IMR-90 (cell line): ENCODE results near the gene SPTB. TPM values are rescaled to one million over a fixed set of nuclear protein-coding genes. Genes with fewer than 3 reads are reported as not detected.

Experiments
- ATAC-seq: fragments of 200-7000 bp; cut with Tn5 transposase; 2 replicates; pipeline ENCODE4 v1.9.1; 2020; ENCODE audit warnings: low read depth, mild to moderate bottlenecking, moderate library complexity
- BruUV-seq: library from RNA; stranded (reverse); fragments of 400-500 nt; replicated peaks from 2 replicates; lab custom pipeline; 2021; lab: Mats Ljungman, UMichigan
- CTCF ChIA-PET: fragments of 300-600 bp; formaldehyde crosslinking; extraction: SDS; loops from one replicate; lab custom pipeline; 2021; ENCODE audit warnings: antibody characterized with exemption; lab: Yijun Ruan, JAX
- POLR2A ChIA-PET: fragments of 300-600 bp; sonication (Branson Sonifier 250); formaldehyde crosslinking; loops from one replicate; lab custom pipeline; 2022; ENCODE audit warnings: antibody characterized with exemption; ENCODE audit not compliant: unreplicated experiment; lab: Charles Lee
- DNase-seq: peaks from one replicate; pipeline ENCODE4 v3.0.0; 2013
- H2AFZ ChIP-seq: replicated peaks from 2 replicates; pipeline ENCODE3; 2013; ENCODE audit warnings: low read length, mild to moderate bottlenecking; ENCODE audit not compliant: poor library complexity
- H2AK5ac ChIP-seq: 2 replicates; pipeline ENCODE4 v1.6.1; 2013; ENCODE audit warnings: low read depth, low read length, inconsistent platforms
- H2AK9ac ChIP-seq: replicated peaks from 2 replicates; pipeline ENCODE3; 2013; ENCODE audit warnings: mild to moderate bottlenecking, low read depth, low read length, moderate library complexity; ENCODE audit not compliant: poor library complexity
- H2BK120ac ChIP-seq: 2 replicates; pipeline ENCODE4 v1.6.1; 2013; ENCODE audit warnings: low read depth, low read length, inconsistent platforms
- H2BK15ac ChIP-seq: 3 replicates; pipeline ENCODE4 v1.6.1; 2013; ENCODE audit warnings: low read depth, low read length, inconsistent platforms
- H2BK20ac ChIP-seq: 2 replicates; pipeline ENCODE4 v1.6.1; 2013; ENCODE audit warnings: low read depth, mild to moderate bottlenecking, inconsistent platforms, low read length, moderate library complexity
- H2BK5ac ChIP-seq: 2 replicates; pipeline ENCODE4 v1.6.1; 2013; ENCODE audit warnings: mild to moderate bottlenecking, low read depth, low read length, inconsistent platforms; ENCODE audit not compliant: poor library complexity, severe bottlenecking
- H3K14ac ChIP-seq: replicated peaks from 2 replicates; pipeline ENCODE4 v1.6.1; 2013; ENCODE audit warnings: low read depth, low read length, inconsistent platforms
- H3K18ac ChIP-seq: 2 replicates; pipeline ENCODE4 v1.6.1; 2013; ENCODE audit warnings: low read depth, low read length, control low read depth
- H3K23ac ChIP-seq: 2 replicates; pipeline ENCODE4 v1.6.1; 2013; ENCODE audit warnings: low read depth, low read length, inconsistent platforms
- H3K27ac ChIP-seq: 2 replicates; pipeline ENCODE4 v1.5.1; 2013; ENCODE audit warnings: mild to moderate bottlenecking, control low read depth, low read length; ENCODE audit not compliant: insufficient read depth
- H3K27me3 ChIP-seq: 2 replicates; pipeline ENCODE4 v1.6.1; 2013; ENCODE audit warnings: low read length; ENCODE audit not compliant: control insufficient read depth, insufficient read depth
- H3K36me3 ChIP-seq: 2 replicates; pipeline ENCODE4 v1.6.1; 2013; ENCODE audit warnings: low read length, mixed read lengths; ENCODE audit not compliant: control insufficient read depth, insufficient read depth
- H3K4ac ChIP-seq: 2 replicates; pipeline ENCODE4 v1.6.1; 2013; ENCODE audit warnings: low read depth, low read length, inconsistent platforms
- H3K4me1 ChIP-seq: 2 replicates; pipeline ENCODE4 v1.6.1; 2013; ENCODE audit warnings: low read length, mixed read lengths; ENCODE audit not compliant: control insufficient read depth, insufficient read depth
- H3K4me2 ChIP-seq: 2 replicates; pipeline ENCODE4 v1.6.1; 2013; ENCODE audit warnings: low read depth, mild to moderate bottlenecking, control low read depth, low read length, moderate library complexity
- H3K4me3 ChIP-seq: 2 replicates; pipeline ENCODE4 v1.5.1; 2013; ENCODE audit warnings: low read depth, mild to moderate bottlenecking, control low read depth, low read length, moderate library complexity; ENCODE audit not compliant: insufficient read depth
- H3K56ac ChIP-seq: 2 replicates; pipeline ENCODE4 v1.6.1; 2013; ENCODE audit warnings: low read length, inconsistent platforms; ENCODE audit not compliant: insufficient read depth; ENCODE audit errors: extremely low read depth
- H3K79me1 ChIP-seq, 2 experiments: 2 replicates each; pipeline ENCODE4 v1.6.1; 2013; ENCODE audit warnings: low read length in 2 of 2, inconsistent platforms in 1 of 2, low read depth in 1 of 2
- H3K9ac ChIP-seq: 2 replicates; pipeline ENCODE4 v1.6.1; 2013; ENCODE audit warnings: low read depth, low read length, control low read depth
- H3K9me1 ChIP-seq: 2 replicates; pipeline ENCODE4 v1.6.1; 2013; ENCODE audit warnings: low read length, inconsistent platforms; ENCODE audit not compliant: insufficient read depth
- H3K9me3 ChIP-seq: 2 replicates; pipeline ENCODE4 v1.6.1; 2013; ENCODE audit warnings: low read length; ENCODE audit not compliant: control insufficient read depth, insufficient read depth
- H4K20me1 ChIP-seq: 2 replicates; pipeline ENCODE4 v1.6.1; 2013; ENCODE audit warnings: low read length, inconsistent platforms; ENCODE audit not compliant: insufficient read depth
- H4K5ac ChIP-seq: 2 replicates; pipeline ENCODE4 v1.6.1; 2013; ENCODE audit warnings: mild to moderate bottlenecking, low read depth, low read length, control low read depth
- H4K8ac ChIP-seq, 2 experiments: 2 replicates each; pipeline ENCODE4 v1.6.1; 2013; ENCODE audit warnings: low read depth in 2 of 2, low read length in 2 of 2, control low read depth in 1 of 2, inconsistent platforms in 1 of 2
- H4K91ac ChIP-seq: 2 replicates; pipeline ENCODE4 v1.6.1; 2013; ENCODE audit warnings: low read depth, low read length, inconsistent platforms; ENCODE audit not compliant: insufficient read depth
- BHLHE40 ChIP-seq: fragments of 150-350 bp; IDR thresholded peaks from 2 replicates; pipeline ENCODE4 v1.6.1; 2016; ENCODE audit warnings: mild to moderate bottlenecking, low read depth, low read length
- CEBPB ChIP-seq: IDR thresholded peaks from 2 replicates; pipeline ENCODE4 v1.6.1; 2012; ENCODE audit warnings: low read depth, low read length, improper control_type of control experiment
- CHD1 ChIP-seq: IDR thresholded peaks from 2 replicates; pipeline ENCODE4 v1.6.1; 2012; ENCODE audit warnings: low read depth, low read length, improper control_type of control experiment
- FOS ChIP-seq: fragments of 150-350 bp; IDR thresholded peaks from 2 replicates; pipeline ENCODE4 v1.6.1; 2016; ENCODE audit warnings: low read depth, low read length
- NFE2L2 ChIP-seq: fragments of 150-350 bp; IDR thresholded peaks from 2 replicates; pipeline ENCODE4 v1.6.1; 2016; ENCODE audit warnings: low read depth, mild to moderate bottlenecking, low read length
- RFX5 ChIP-seq: IDR thresholded peaks from 2 replicates; pipeline ENCODE4 v1.8.0; 2012; ENCODE audit warnings: low read depth, mild to moderate bottlenecking, low read length, moderate library complexity
- WGBS, 2 experiments: methylation state at CpG; one replicate each; pipeline versions ENCODE4 v1.1.5 to v1.1.7; 2013; ENCODE audit warnings: missing lambda C conversion rate in 2 of 2; ENCODE audit not compliant: insufficient read length in 1 of 2; ENCODE audit errors: extremely low coverage in 2 of 2; 5-methylcytosine and 5-hydroxymethylcytosine counted together
- dilution Hi-C: fragments of 300-500 bp; cut with HindIII; formaldehyde crosslinking; loops from one replicate; pipeline ENCODE4 v1.14.3; 2018; ENCODE audit warnings: low sequenced_read_pairs; ENCODE audit not compliant: unreplicated experiment
- in situ Hi-C: fragments of 300-500 bp; cut with MboI; formaldehyde crosslinking; loops from 3 replicates; pipeline ENCODE4 v1.14.3; 2019; ENCODE audit warnings: low sequenced_read_pairs, inconsistent platforms, mixed read lengths
- intact Hi-C: fragments of 100-400 bp; cut with micrococcal nuclease; formaldehyde crosslinking; loops from 2 replicates; pipeline ENCODE4 v1.10.0; 2022
- polyA plus RNA-seq, 3 experiments: library from polyadenylated mRNA; depleted of rRNA; stranded (reverse); fragments of >200 nt; gene quantifications; 2 replicates each; pipeline ENCODE4 v1.2.3, GENCODE V29; 2012; ENCODE audit warnings: low replicate concordance in 1 of 3
- total RNA-seq: library from RNA; depleted of rRNA; stranded (reverse); fragments of >200 nt; gene quantifications from 2 replicates; pipeline ENCODE4 v1.2.3, GENCODE V29; 2012

Gene SPTB
- total and polyA plus RNA-seq, 2 of the 4 experiments (the other 2 are of a cell fraction), result under 0.01 to 0.07 TPM

DNA sequence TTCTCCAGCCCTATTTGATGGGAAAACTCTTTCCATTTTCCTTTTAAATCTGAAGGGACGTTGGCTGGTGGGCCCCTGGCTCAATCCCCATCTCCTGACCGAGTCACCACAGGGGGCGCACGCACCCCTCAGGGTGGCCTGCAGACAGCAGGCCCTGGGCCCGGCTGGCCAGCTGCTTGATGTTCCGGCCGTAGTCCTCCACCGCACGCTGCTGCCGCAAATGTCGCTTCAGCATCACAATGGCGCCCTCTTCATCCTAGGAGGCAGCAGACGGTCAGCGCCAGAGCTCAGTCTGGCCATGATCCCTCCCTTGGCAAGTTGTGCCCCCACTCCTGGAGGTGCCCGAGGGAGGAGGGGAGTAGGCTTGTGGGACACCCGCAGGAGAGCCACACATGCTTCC, 105.4 kb downstream of the SPTB start:
- ChIA-PET POLR2A (no interaction called here), CTCF (no interaction called here)
- Histone ChIP-seq H2BK20ac (no peak overlapping the region), H3K79me1 (no peaks in the 10 kb centered on the region), H3K9me1 (peaks cover 4% of the 10 kb centered on the region; the same call in 1 of the 2 replicates), H3K9ac (no peak overlapping the region), H4K20me1 (no peaks in the 10 kb centered on the region), H3K9me3 (no peaks in the 10 kb centered on the region; the same call in 1 of the 2 replicates), H3K14ac (no peak overlapping the region), H3K23ac (no peak overlapping the region), H2BK120ac (no peak overlapping the region), H2AFZ (no peak overlapping the region), H2BK5ac (no peak overlapping the region), H3K36me3 (no peaks in the 10 kb centered on the region), H2BK15ac (no peak overlapping the region), H2AK9ac (no peak overlapping the region), H3K56ac (no peak overlapping the region), H4K5ac (no peak overlapping the region), H3K4me2 (no peak overlapping the region), H3K27me3 (peaks cover 28% of the 10 kb centered on the region), H4K8ac (no peak overlapping the region), H3K4me1 (no peaks in the 10 kb centered on the region), H3K27ac (no peak overlapping the region), H3K4ac (no peak overlapping the region), H2AK5ac (no peak overlapping the region), H3K18ac (no peak overlapping the region), H3K4me3 (no peak overlapping the region), H4K91ac (no peak overlapping the region)
- no peak for DNase-seq
- ATAC-seq, result no peak
- no peak for TF ChIP-seq FOS
- TF ChIP-seq RFX5, result no peak
- no peak for TF ChIP-seq NFE2L2
- TF ChIP-seq CEBPB, result no peak
- TF ChIP-seq BHLHE40, result no peak
- TF ChIP-seq CHD1, result no peak
- intact Hi-C loops, result no loop called here
- dilution Hi-C loops, result no loop called here
- in situ Hi-C loops, result no loop called here
- WGBS, 2 experiments, result 81% methylated on average over 8 of the region's 16 CpGs; no CpG with 5 or more reads in 1 of the 2 experiments
- no TSS peak for BruUV-seq
